GM18858 (cell line): ENCODE measurements around the gene OR9A2.
"Not testable (repeated sequence)": the region's sequence is repeated elsewhere in the genome, so short reads cannot be mapped to it uniquely, and the experiment has no call there.

ENCODE experiments used
- ATAC-seq: cut with Tn5 transposase; IDR thresholded peaks from one replicate; pipeline ENCODE4 v1.9.1; 2021; ENCODE audit not compliant: unreplicated experiment

The OR9A2 gene

DNA sequence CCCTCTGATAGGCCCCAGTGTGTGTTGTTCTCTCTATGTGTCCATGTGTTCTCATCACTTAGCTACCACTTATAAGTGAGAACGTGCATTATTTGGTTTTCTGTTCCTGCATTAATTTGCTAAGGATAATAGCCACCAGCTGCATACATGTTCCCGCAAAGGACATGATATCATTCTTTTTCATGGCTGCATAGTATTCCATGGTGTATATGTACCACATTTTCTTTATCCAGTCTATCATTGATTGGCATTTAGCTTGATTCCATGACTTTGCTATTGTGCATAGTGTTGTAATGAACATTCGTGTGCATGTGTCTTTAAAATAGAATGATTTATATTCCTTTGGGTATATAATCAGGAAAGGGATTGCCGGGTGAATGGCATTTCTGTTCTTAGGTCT, 48.5 kb downstream of the OR9A2 start:
- ATAC-seq: not testable (repeated sequence)
